Liver (tissue), 9 donors: Measurements from ENCODE around the gene IMPG1. TPM values are rescaled to one million over a fixed set of nuclear protein-coding genes. Genes with fewer than 3 reads are reported as not detected.

Source experiments
- DNase-seq: peaks from one replicate; pipeline ENCODE4 v3.0.0-alpha.2; 2017; ENCODE audit warnings: low spot score
- H3K27ac ChIP-seq, 2 donors: one replicate each; pipeline ENCODE4 v1.7.0; 2013; ENCODE audit warnings: inconsistent platforms in 2 of 2, low read length in 2 of 2, control low read depth in 1 of 2, low read depth in 1 of 2, mild to moderate bottlenecking in 1 of 2
- H3K27me3 ChIP-seq, 4 donors: one replicate each; pipeline versions ENCODE4 v1.6.1 to v1.7.0; 2013; ENCODE audit warnings: low read length in 3 of 4, inconsistent platforms in 1 of 4, mild to moderate bottlenecking in 1 of 4, moderate library complexity in 1 of 4; ENCODE audit not compliant: control insufficient read depth in 4 of 4, insufficient read depth in 4 of 4
- H3K36me3 ChIP-seq, 4 donors: one replicate each; pipeline versions ENCODE4 v1.6.1 to v1.7.0; 2013; ENCODE audit warnings: low read length in 3 of 4, mild to moderate bottlenecking in 3 of 4, low read depth in 1 of 4, moderate library complexity in 1 of 4; ENCODE audit not compliant: control insufficient read depth in 4 of 4, insufficient read depth in 3 of 4
- H3K4me1 ChIP-seq, 4 donors: one replicate each; pipeline versions ENCODE4 v1.6.1 to v1.7.0; 2013; ENCODE audit warnings: low read length in 3 of 4, mild to moderate bottlenecking in 3 of 4, moderate library complexity in 1 of 4; ENCODE audit not compliant: control insufficient read depth in 4 of 4, insufficient read depth in 4 of 4
- H3K4me3 ChIP-seq, 3 donors: one replicate each; pipeline versions ENCODE4 v1.6.1 to v1.7.0; 2013; ENCODE audit warnings: low read length in 3 of 3, control low read depth in 1 of 3, low read depth in 1 of 3, mild to moderate bottlenecking in 1 of 3
- H3K9ac ChIP-seq, 2 donors: one replicate each; pipeline ENCODE4 v1.7.0; 2013; ENCODE audit warnings: low read length in 2 of 2, mild to moderate bottlenecking in 2 of 2, moderate library complexity in 2 of 2, control low read depth in 1 of 2, low read depth in 1 of 2
- H3K9me3 ChIP-seq, 4 donors: one replicate each; pipeline versions ENCODE4 v1.6.1 to v1.7.0; 2013; ENCODE audit warnings: low read length in 3 of 4; ENCODE audit not compliant: control insufficient read depth in 4 of 4
- CTCF ChIP-seq: fragments of 150-350 bp; IDR thresholded peaks from 2 replicates; pipeline ENCODE4 v1.5.1; 2017; ENCODE audit warnings: improper control_type of control experiment, low read depth, low read length; ENCODE audit not compliant: missing input control
- FOXA1 ChIP-seq: IDR thresholded peaks from 2 replicates; pipeline ENCODE4 v1.6.1; 2016; ENCODE audit warnings: antibody characterized with exemption
- FOXA2 ChIP-seq: IDR thresholded peaks from 2 replicates; pipeline ENCODE4 v1.6.1; 2016; ENCODE audit warnings: antibody characterized with exemption
- GABPA ChIP-seq, 2 donors: IDR thresholded peaks in 1 of 2; conservative IDR thresholded peaks in 1 of 2; 2 replicates each; pipeline ENCODE4 v1.6.1; 2016; ENCODE audit warnings: antibody characterized with exemption in 2 of 2, mild to moderate bottlenecking in 1 of 2, moderate library complexity in 1 of 2
- HNF4G ChIP-seq: IDR thresholded peaks from 2 replicates; pipeline ENCODE4 v1.6.1; 2016; ENCODE audit warnings: antibody characterized with exemption
- MAX ChIP-seq: IDR thresholded peaks from 2 replicates; pipeline ENCODE4 v1.6.1; 2016; ENCODE audit warnings: antibody characterized with exemption
- NR2F2 ChIP-seq: IDR thresholded peaks from 2 replicates; pipeline ENCODE4 v1.6.1; 2016; ENCODE audit warnings: antibody characterized with exemption
- RAD21 ChIP-seq, 2 donors: IDR thresholded peaks; 2 replicates each; pipeline ENCODE4 v1.6.1; 2016; ENCODE audit warnings: antibody characterized with exemption in 2 of 2, mild to moderate bottlenecking in 2 of 2
- RXRA ChIP-seq, 2 donors: IDR thresholded peaks; 2 replicates each; pipeline ENCODE4 v1.6.1; 2017 to 2018; ENCODE audit warnings: antibody characterized with exemption in 2 of 2, mild to moderate bottlenecking in 1 of 2
- SP1 ChIP-seq: IDR thresholded peaks from 2 replicates; pipeline ENCODE4 v1.6.1; 2018; ENCODE audit warnings: antibody characterized with exemption, mild to moderate bottlenecking
- TAF1 ChIP-seq: conservative IDR thresholded peaks from 2 replicates; pipeline ENCODE4 v1.6.1; 2016; ENCODE audit warnings: antibody characterized with exemption, mild to moderate bottlenecking
- YY1 ChIP-seq: IDR thresholded peaks from 2 replicates; pipeline ENCODE4 v1.6.1; 2016; ENCODE audit warnings: antibody characterized with exemption, mild to moderate bottlenecking
- WGBS: extraction: QIAGEN DNeasy Blood & Tissue Kit; methylation state at CpG from one replicate; pipeline ENCODE4 v1.1.7; 2013; 5-methylcytosine and 5-hydroxymethylcytosine counted together
- polyA plus RNA-seq, 2 donors: library from polyadenylated mRNA; stranded (reverse) in 1 of 2; unstranded in 1 of 2; fragments of 200-250 nt in 1 of 2; fragments of >200 nt in 1 of 2; fragmentation: Nextera tagmentation in 1 of 2; extraction: Ambion mirVana in 1 of 2; gene quantifications; one replicate each; pipeline versions ENCODE4 v1.2.1 to v1.2.3, GENCODE V29; 2013 to 2015
- total RNA-seq, 2 donors: library from RNA; depleted of rRNA; stranded (reverse); fragments of >200 nt; gene quantifications; one replicate each; pipeline ENCODE4 v1.2.3, GENCODE V29; 2014
- TF ChIP-seq, protein P1 (sequence below): IDR thresholded peaks from 2 replicates; pipeline ENCODE4 v1.6.1; 2016; ENCODE audit warnings: antibody characterized with exemption
- donor health status: healthy.
- donor health status: healthy.
- donor health status: healthy.
- donor health status: healthy.
- donor health status: healthy.

Gene IMPG1
- total and polyA plus RNA-seq, 4 donors = not detected

GRCh38 chr6:75991941-75992340, 80.5 kb downstream of the IMPG1 start:
- TF ChIP-seq YY1 = no peak
- no peak for TF ChIP-seq MAX
- TF ChIP-seq RAD21 (IDR thresholded peaks at IDR 0.05) = no peak
- TF ChIP-seq, protein P1, sequence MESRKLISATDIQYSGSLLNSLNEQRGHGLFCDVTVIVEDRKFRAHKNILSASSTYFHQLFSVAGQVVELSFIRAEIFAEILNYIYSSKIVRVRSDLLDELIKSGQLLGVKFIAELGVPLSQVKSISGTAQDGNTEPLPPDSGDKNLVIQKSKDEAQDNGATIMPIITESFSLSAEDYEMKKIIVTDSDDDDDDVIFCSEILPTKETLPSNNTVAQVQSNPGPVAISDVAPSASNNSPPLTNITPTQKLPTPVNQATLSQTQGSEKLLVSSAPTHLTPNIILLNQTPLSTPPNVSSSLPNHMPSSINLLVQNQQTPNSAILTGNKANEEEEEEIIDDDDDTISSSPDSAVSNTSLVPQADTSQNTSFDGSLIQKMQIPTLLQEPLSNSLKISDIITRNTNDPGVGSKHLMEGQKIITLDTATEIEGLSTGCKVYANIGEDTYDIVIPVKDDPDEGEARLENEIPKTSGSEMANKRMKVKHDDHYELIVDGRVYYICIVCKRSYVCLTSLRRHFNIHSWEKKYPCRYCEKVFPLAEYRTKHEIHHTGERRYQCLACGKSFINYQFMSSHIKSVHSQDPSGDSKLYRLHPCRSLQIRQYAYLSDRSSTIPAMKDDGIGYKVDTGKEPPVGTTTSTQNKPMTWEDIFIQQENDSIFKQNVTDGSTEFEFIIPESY = no peak
- TF ChIP-seq TAF1 = no peak
- no peak for TF ChIP-seq HNF4G
- DNase-seq = no peak
- Histone ChIP-seq H3K27ac (no peak overlapping the region), H3K27me3 (peaks cover 0 to 3% (median 0%) of the 10 kb centered on the region in 4 donors), H3K36me3 (no peaks in the 10 kb centered on the region), H3K9ac (no peak overlapping the region), H3K4me1 (no peaks in the 10 kb centered on the region), H3K9me3 (no peaks in the 10 kb centered on the region), H3K4me3 (no peak overlapping the region)
- 40% methylated on average over 2 of the region's 2 CpGs for WGBS

GRCh38 chr6:75986935-75987334, 85.5 kb downstream of the IMPG1 start:
- Histone ChIP-seq H3K27me3 (no peaks in the 10 kb centered on the region), H3K9ac (no peak overlapping the region), H3K4me3 (no peak overlapping the region), H3K36me3 (no peaks in the 10 kb centered on the region), H3K4me1 (no peaks in the 10 kb centered on the region), H3K27ac (no peak overlapping the region), H3K9me3 (no peaks in the 10 kb centered on the region)
- DNase-seq = no peak
- no peak for TF ChIP-seq FOXA2
- TF ChIP-seq, protein P1 = no peak
- no peak for TF ChIP-seq YY1
- no peak for TF ChIP-seq SP1
- no peak for TF ChIP-seq MAX
- no peak for TF ChIP-seq CTCF
- TF ChIP-seq FOXA1 = no peak
- no peak for TF ChIP-seq NR2F2
- 77% methylated on average over 3 of the region's 3 CpGs for WGBS

DNA sequence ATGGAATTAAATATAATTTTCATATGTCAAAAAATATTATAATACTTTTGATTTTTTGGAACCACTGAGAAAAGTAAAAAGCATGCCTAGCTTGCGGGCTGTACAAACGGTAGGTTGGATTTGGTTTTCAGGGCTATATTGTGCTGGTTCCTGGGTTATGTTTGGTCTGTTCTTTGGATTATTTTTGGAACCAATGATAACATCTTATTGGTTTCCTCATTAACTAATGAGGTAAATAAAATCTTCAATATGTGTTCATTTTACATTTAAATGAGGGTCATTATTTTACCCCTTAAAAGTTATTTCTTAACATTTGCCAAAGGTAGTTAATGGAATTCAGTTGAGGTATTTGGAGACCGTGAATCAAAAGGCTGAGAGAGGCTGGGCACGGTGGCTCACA, 96.6 kb downstream of the IMPG1 start:
- no peak for TF ChIP-seq MAX
- TF ChIP-seq GABPA (IDR thresholded peaks at IDR 0.05 in 1 of 2, conservative IDR thresholded peaks at IDR 0.05 in 1 of 2) = no peak
- TF ChIP-seq RXRA (IDR thresholded peaks at IDR 0.05) = no peak
- TF ChIP-seq, protein P1 = no peak
- TF ChIP-seq HNF4G = no peak
- TF ChIP-seq FOXA2 = no peak
- TF ChIP-seq NR2F2 = no peak
- no peak for TF ChIP-seq RAD21 (IDR thresholded peaks at IDR 0.05)
- H3K4me1 ChIP-seq = no peaks in the 10 kb centered on the region
- DNase-seq = no peak
- H3K9me3 ChIP-seq = no peaks in the 10 kb centered on the region
- no peak overlapping the region for H3K4me3 ChIP-seq
- no peak overlapping the region for H3K27ac ChIP-seq
- WGBS = 90% methylated on average over 4 of the region's 4 CpGs
- H3K27me3 ChIP-seq = no peaks in the 10 kb centered on the region
- no peak overlapping the region for H3K9ac ChIP-seq
- H3K36me3 ChIP-seq = no peaks in the 10 kb centered on the region
